HS-27A (cell line): ENCODE results near the gene CECR2.
"Not testable (repeated sequence)": the region's sequence is repeated elsewhere in the genome, so short reads cannot be mapped to it uniquely, and the experiment has no call there.

ENCODE experiments used
- DNase-seq: peaks from one replicate; pipeline ENCODE4 v3.0.0-alpha.2; 2012; ENCODE audit warnings: low read depth, missing footprints

The CECR2 gene

GRCh38 chr22:17513612-17514011 lies 144.4 kb downstream of the CECR2 start:
- DNase-seq: no peak

- DNase-seq: no peak
Observed at GRCh38 chr22:17514084-17514483, 144.8 kb downstream of the CECR2 start.

GRCh38 chr22:17518406-17518805 lies 149.1 kb downstream of the CECR2 start:
- DNase-seq: no peak

- not testable (repeated sequence) for DNase-seq
Observed at GRCh38 chr22:17521971-17522370, 152.7 kb downstream of the CECR2 start.

GRCh38 chr22:17523925-17524324 lies 154.7 kb downstream of the CECR2 start:
- no peak for DNase-seq

GRCh38 chr22:17536269-17536668 lies 167.0 kb downstream of the CECR2 start:
- DNase-seq: no peak

GRCh38 chr22:17537155-17537554 lies 167.9 kb downstream of the CECR2 start:
- no peak for DNase-seq

GRCh38 chr22:17540481-17540880 lies 171.2 kb downstream of the CECR2 start:
- no peak for DNase-seq

GRCh38 chr22:17541476-17541875 lies 172.2 kb downstream of the CECR2 start:
- DNase-seq: no peak

GRCh38 chr22:17542452-17542851 lies 173.2 kb downstream of the CECR2 start:
- no peak for DNase-seq

GRCh38 chr22:17548010-17548755 lies 178.9 kb downstream of the CECR2 start:
- DNase-seq: no peak

GRCh38 chr22:17548756-17549035 lies 179.4 kb downstream of the CECR2 start:
- no peak for DNase-seq

GRCh38 chr22:17549183-17549582 lies 179.9 kb downstream of the CECR2 start:
- no peak for DNase-seq

- DNase-seq: no peak
Observed at GRCh38 chr22:17549655-17550054, 180.4 kb downstream of the CECR2 start.

- DNase-seq: no peak
Observed at GRCh38 chr22:17552737-17553136, 183.5 kb downstream of the CECR2 start.

GRCh38 chr22:17554814-17555213 lies 185.6 kb downstream of the CECR2 start:
- DNase-seq: no peak

GRCh38 chr22:17559188-17559587 lies 189.9 kb downstream of the CECR2 start:
- DNase-seq: no peak

GRCh38 chr22:17562906-17563870 lies 193.9 kb downstream of the CECR2 start, which contains the start of gene SLC25A18:
SLC25A18 (plus strand) TSS chr22:17563498; CDS start chr22:17579945, 16,447 bp downstream.
- no peak for DNase-seq

GRCh38 chr22:17563936-17564391 lies 194.7 kb downstream of the CECR2 start:
- DNase-seq: no peak

- DNase-seq: not testable (repeated sequence)
Observed at GRCh38 chr22:17566016-17566687, 196.9 kb downstream of the CECR2 start.

GRCh38 chr22:17566776-17567175 lies 197.5 kb downstream of the CECR2 start:
- no peak for DNase-seq

GRCh38 chr22:17569971-17570511 lies 200.8 kb downstream of the CECR2 start:
- DNase-seq: no peak
